GM12873 (cell line): Measurements from ENCODE around the gene NOL9.

Experiments
- TF ChIP-seq, protein P1 (sequence below): IDR thresholded peaks from 2 replicates; pipeline ENCODE4 v1.5.1; 2012; ENCODE audit warnings: low read depth, mild to moderate bottlenecking, moderate library complexity, low read length, control low read depth; ENCODE audit not compliant: insufficient read depth; ENCODE audit errors: missing control alignments

Gene NOL9

DNA sequence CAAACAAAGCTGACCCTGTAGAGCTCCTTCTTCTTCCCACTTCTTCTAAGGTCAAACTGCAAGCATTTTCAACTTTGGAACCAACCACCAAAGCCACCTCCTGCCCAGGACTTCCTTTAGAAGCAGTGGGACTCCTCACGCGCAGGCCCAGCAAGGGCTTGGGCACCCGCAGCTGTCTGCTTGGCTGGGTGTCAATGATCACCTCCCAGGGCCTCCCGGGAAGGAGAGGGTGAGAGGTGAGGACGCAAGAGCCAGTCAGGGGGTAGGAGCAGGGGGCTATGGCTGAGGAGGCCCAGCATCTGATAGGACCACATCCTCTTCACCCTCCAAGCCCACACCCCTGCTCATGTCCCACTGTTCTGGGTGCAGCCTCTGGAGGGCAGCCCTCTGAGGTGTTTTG, 38.1 kb upstream of the NOL9 start:
- TF ChIP-seq, protein P1, sequence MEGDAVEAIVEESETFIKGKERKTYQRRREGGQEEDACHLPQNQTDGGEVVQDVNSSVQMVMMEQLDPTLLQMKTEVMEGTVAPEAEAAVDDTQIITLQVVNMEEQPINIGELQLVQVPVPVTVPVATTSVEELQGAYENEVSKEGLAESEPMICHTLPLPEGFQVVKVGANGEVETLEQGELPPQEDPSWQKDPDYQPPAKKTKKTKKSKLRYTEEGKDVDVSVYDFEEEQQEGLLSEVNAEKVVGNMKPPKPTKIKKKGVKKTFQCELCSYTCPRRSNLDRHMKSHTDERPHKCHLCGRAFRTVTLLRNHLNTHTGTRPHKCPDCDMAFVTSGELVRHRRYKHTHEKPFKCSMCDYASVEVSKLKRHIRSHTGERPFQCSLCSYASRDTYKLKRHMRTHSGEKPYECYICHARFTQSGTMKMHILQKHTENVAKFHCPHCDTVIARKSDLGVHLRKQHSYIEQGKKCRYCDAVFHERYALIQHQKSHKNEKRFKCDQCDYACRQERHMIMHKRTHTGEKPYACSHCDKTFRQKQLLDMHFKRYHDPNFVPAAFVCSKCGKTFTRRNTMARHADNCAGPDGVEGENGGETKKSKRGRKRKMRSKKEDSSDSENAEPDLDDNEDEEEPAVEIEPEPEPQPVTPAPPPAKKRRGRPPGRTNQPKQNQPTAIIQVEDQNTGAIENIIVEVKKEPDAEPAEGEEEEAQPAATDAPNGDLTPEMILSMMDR = no peak

DNA sequence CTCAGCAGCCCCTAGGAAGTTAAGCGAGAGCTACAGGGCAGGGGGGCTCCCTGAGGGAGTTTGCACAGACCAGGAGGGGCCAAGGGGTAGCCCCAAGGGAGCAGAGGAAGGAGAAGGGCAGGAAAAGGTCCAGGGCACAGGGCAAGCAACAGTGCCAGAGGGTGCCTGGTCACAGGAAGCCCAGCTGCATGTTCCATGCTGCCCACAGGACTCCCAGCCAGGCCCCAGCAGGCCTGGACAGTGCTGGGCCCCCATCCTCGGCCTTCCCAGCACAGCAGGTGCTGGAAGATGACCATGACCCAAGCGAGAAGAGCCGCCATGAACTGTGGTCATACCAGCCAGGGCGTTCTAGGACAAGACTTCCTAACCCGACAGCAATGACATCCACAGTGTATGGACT, 37.3 kb upstream of the NOL9 start:
- TF ChIP-seq, protein P1 = no peak

DNA sequence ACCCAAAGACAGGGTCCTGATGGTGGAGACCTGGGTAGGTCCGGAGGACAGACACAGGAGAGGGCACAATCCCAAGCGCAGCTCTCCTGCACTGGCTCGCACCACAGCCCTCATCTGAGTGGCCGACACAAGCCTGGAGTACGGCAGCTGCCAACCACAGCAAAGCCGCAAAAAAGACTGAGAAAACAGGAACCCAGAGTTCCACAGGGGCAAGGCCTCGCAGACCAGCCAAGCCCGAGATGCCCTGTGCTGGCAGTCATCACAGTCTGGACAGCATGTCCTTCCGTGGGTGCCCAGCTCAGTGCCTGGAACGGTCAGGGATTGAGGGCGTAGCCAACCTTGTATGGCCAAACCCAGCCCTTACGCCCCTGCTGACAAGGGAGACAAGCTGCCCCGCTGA, 36.9 kb upstream of the NOL9 start:
- TF ChIP-seq, protein P1 = no peak

DNA sequence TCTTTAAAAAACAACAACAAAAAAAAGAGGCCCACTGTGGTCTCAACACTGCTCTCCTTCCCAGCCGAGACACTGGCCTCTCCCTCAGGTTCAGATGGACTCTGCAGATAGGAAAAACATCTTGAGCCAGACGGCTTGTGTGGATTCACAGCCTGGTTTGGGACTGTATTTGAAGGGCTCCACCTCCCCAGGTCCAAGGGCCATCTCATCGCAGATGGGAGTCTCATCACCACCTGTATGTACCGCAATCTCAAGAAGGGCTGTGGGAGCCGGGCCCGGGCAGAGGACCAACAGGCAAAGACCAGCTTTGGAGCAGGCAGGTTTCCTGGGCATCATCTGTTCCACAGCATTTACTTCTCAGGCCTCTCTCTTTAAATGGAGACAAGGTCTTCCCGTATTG, 35.7 kb upstream of the NOL9 start:
- TF ChIP-seq, protein P1 = no peak

DNA sequence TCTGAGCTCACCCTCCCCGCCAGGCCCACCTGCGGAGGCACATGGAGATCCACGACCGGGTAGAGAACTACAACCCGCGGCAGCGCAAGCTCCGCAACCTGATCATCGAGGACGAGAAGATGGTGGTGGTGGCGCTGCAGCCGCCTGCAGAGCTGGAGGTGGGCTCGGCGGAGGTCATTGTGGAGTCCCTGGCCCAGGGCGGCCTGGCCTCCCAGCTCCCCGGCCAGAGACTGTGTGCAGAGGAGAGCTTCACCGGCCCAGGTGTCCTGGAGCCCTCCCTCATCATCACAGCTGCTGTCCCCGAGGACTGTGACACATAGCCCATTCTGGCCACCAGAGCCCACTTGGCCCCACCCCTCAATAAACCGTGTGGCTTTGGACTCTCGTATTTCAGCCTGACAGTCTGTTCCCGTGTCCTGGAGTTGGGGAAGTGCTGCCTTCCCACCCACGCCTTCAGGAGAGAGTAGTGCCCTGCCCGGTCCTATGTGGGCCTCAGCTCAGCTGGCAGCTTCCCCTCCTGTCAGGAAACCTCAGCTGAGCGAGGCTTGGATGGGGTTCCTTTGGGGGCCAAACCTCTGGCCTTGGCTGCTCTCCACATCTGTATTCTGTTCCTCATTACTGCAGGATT, 34.7 kb upstream of the NOL9 start:
- TF ChIP-seq, protein P1 = no peak

DNA sequence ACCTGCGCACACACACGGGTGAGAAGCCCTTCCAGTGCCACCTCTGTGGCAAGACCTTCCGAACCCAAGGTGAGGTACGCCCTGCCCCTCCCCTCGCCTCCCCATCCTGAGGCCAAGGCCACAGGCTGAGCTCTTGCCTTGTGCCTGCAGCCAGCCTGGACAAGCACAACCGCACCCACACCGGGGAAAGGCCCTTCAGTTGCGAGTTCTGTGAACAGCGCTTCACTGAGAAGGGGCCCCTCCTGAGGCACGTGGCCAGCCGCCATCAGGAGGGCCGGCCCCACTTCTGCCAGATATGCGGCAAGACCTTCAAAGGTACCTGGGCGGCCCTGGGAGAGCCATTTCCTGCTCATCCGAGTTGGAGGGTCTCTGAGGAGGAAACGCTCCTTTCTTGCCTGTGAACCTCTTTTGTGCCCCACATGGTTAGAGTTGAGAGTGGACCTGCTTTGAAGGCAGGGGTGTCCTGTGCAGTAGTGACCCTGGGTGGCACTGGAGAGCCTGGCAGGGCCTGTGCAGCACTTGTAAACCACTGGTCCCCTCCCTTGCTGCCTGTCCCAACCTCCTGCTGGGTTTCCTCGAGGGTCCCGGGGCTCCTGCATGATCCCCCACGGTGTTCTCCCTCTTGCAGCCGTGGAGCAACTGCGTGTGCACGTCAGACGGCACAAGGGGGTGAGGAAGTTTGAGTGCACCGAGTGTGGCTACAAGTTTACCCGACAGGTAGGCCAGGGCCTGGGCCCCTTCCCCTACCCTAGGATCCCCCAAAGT, 34.0 kb upstream of the NOL9 start:
- TF ChIP-seq, protein P1 = no peak

DNA sequence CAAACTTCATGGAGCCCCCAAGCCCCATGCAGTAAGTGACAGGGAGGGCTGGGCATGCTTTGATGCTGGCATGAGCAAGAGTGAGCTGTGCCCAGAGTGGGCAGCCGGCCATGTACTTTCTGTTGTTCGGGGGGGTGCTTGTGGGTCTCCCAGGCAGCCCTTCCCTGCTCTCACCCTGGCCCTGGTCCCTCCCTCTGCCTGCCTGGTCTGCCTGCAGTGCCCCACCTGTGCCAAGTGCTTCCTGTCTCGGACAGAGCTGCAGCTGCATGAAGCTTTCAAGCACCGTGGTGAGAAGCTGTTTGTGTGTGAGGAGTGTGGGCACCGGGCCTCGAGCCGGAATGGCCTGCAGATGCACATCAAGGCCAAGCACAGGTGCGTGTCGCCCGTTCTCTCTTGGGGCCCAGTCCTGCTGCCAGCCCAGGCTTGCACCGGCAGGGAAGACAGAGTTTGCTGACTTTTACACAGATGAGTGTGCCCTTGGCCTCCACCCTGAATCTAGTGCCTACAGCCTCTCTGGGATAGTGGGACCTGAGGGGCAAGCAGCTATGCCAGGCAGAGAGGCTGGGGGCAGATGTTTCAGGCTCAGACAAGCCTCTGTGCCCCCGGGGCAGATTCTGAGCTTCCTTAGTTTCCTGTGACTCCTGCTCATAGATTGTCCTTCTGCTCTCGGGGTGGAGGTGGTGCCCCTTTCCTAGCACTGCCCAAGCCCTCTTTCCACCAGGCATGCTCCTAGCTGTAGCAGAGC, 33.1 kb upstream of the NOL9 start:
- TF ChIP-seq, protein P1 = no peak
